T-helper 1 cell treated with Interleukin-12 subunit alpha and Interleukin-12 subunit beta and Interleukin-4 antibody, amounts not matched to agents 30 ng/mL and 1 ng/mL, for 36 hours (primary cell): Measurements from ENCODE around the gene SLC26A1. TPM values are rescaled to one million over a fixed set of nuclear protein-coding genes. Genes with fewer than 3 reads are reported as not detected.
"Not testable (repeated sequence)": the region's sequence is repeated elsewhere in the genome, so short reads cannot be mapped to it uniquely, and the experiment has no call there.

Experiments
- intact Hi-C: fragments of 100-400 bp; cut with micrococcal nuclease; formaldehyde crosslinking; loops from one replicate; pipeline ENCODE4 v1.15.1; 2024
- total RNA-seq: library from RNA; stranded (reverse); gene quantifications from 2 replicates; pipeline ENCODE4 v1.2.3, GENCODE V29; 2022

SLC26A1 gene
- total RNA-seq, 1 donor from 2014 or later = 0.17 TPM

DNA sequence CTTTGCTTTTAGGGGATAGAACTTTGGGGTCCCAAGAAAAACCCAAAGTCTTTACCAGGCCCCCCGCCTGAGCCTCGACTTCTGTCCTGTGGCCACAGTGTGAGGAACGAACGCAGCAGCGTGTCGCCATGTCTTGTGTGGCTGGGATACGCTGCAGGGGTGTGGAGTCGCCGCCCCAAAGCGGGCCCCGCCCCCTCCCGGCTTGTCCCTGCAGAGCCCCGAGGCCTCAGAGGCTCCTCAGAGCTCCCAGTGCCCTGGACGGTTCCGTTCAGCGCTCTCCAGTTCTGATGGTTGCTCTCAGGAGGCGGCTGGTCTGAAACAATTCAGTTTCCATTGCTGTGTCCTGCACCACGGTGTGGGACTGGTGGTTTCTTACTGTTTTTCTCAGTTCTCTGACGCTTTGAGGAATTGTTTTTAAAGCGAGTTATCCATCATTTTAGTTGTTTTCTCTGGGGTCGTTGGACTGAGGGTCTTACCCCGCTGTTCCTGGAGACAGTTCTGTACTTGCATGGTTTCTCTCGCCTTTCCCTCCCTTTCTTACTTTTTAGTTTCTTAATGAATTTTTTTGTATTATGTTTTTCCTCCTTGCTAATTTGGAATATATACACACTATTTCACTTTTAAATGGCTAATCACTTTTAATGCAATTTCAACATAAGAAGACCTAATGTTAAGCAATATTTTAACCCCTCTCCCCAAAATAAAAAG is 7.9 kb downstream of the SLC26A1 start:
- intact Hi-C loops = loop anchor here (1.0 to 10.0 kb wide), 3 partner anchors 25 to 740 kb away; no protein-coding TSS in a partner anchor

- intact Hi-C loops = loop anchor here (1.0 to 10.0 kb wide), 3 partner anchors 26 to 740 kb away; no protein-coding TSS in a partner anchor
Observed at GRCh38 chr4:984336-985054, 8.7 kb downstream of the SLC26A1 start.

DNA sequence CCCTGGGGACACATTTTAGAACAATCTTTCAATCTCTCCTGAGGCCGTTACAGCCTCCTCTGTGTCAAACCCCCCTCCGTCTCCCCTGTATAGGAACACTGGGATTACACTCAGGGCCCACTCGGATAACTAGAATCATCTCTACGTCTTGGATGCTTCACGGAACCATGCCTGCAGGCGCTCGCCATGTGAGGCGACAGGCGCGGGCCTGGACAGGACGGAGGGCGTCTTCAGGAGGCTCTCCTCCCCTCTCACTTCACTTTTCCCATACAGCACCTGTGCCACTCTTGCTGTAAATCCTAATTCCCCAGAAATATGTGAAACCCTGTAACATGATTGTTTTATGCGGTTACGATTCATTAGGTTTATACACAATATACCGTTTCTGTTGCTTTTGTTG is 10.4 kb downstream of the SLC26A1 start:
- intact Hi-C loops = loop anchor here (10.0 kb wide), 2 partner anchors 508 to 738 kb away; no protein-coding TSS in a partner anchor

GRCh38 chr4:982291-982690 is 10.9 kb downstream of the SLC26A1 start:
- intact Hi-C loops = loop anchor here (10.0 kb wide), 2 partner anchors 507 to 737 kb away; no protein-coding TSS in a partner anchor

GRCh38 chr4:978957-979701 is 14.1 kb downstream of the SLC26A1 start:
- intact Hi-C loops = no loop called here

GRCh38 chr4:976016-976415 is 17.2 kb downstream of the SLC26A1 start:
- intact Hi-C loops = not testable (repeated sequence)

DNA sequence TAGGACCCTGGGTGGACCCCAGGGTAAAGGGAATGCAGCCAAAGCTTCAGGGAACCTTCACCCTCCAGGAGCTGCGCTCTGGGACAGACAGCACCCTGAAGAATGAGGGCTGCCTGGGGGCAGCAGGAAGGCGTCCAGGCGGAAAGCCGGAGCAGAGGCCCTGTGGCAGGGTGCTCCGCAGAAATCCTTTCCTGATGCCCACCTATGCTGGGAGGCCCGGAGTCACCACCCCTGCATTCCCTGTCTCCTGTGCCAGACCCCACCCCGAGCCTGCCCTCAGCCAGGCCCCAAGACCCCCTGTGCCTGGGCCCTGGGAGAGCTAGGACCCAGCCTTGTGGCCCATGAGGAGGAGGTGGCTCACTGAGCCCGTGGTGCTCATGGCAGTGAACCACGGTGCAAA is 18.5 kb downstream of the SLC26A1 start:
- intact Hi-C loops = loop anchor here (5.0 kb wide), 1 partner anchor 83 kb away; no protein-coding TSS in a partner anchor

GRCh38 chr4:973431-974397 is 19.5 kb downstream of the SLC26A1 start, which contains the start of gene DGKQ:
DGKQ (minus strand) TSS chr4:973569; CDS start chr4:973482, 87 bp downstream.
- intact Hi-C loops = loop anchor here (1.0 to 5.0 kb wide), 9 partner anchors 13 to 636 kb away; partner anchors contain the start of genes ATP5ME, GAK, MYL5 and PCGF3

DNA sequence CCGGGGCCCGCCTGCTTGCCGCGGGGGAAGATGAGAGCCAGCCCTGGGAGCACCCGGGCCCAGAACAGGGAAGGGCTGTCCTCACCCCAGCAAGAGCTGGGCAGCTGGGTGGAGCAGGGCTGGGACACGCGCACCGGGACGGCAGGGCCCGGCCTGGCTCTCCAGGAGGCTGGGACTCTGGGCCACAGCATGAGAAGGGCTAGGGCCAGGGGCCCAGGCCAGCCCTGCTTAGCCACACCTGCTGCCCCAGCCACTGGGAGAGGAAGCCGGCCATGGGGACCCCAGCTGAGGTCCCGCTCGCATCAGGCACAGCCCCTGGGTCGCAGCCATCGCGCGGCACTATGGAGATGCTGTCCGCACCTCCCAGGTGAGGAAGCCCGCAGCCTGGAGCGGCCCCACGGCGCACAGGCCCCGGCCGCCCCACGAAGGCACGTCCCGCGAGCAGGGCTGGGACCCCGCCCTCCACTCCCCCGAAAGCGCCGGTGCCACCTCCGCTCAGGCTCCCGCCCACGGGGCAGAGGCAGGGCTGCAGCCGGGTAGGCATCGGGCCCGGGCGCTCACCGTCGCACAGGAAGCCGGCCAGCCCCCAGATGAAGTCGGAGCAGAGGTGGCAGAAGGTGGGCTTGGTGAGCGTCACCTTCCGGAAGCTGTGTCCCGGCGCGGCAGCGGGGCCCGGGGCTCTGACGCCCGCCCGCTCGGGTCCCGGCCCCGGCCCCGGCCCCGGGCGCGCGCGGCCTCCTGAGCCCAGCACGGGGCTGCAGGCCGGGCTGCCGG is 20.4 kb downstream of the SLC26A1 start:
- intact Hi-C loops = loop anchor here (1.0 to 5.0 kb wide), 9 partner anchors 13 to 636 kb away; partner anchors contain the start of genes ATP5ME, GAK, MYL5 and PCGF3

- intact Hi-C loops = loop anchor here (2.0 to 5.0 kb wide), 2 partner anchors 85 to 267 kb away; partner anchors contain the start of gene PCGF3
Observed at GRCh38 chr4:971666-972500, 21.3 kb downstream of the SLC26A1 start.

DNA sequence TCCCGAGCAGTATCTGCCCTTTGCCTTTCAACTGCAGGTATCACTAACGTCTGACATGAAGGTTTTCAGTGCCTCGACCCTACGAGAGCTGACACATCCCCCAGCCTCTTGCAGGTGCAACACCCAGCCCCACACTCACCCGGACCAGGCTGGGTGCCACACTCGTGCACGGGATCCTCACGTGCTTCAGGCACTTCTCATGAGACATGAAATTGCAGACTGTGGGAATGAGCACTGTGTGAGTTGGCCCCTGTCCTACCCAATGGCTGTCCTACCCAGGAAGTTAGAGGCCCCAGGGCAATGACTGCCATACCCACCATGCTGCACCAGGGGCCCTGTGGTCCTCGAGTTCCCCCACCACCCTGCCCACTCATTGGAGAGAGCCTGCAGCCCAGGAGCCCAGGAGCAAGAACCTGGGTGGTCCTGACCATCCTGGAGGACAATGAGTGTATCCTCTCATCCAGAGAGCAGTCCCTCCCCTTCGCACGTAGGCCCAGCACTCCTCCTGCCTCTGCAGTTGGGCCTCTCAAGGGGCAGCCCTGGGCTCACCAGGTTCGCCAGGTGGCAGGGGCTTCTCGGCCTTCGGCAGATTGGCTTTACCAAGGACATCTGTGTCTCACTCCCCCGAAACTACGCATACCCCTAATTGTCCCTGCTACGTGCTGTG is 22.2 kb downstream of the SLC26A1 start:
- intact Hi-C loops = loop anchor here (5.0 kb wide), 1 partner anchor 86 kb away; no protein-coding TSS in a partner anchor

DNA sequence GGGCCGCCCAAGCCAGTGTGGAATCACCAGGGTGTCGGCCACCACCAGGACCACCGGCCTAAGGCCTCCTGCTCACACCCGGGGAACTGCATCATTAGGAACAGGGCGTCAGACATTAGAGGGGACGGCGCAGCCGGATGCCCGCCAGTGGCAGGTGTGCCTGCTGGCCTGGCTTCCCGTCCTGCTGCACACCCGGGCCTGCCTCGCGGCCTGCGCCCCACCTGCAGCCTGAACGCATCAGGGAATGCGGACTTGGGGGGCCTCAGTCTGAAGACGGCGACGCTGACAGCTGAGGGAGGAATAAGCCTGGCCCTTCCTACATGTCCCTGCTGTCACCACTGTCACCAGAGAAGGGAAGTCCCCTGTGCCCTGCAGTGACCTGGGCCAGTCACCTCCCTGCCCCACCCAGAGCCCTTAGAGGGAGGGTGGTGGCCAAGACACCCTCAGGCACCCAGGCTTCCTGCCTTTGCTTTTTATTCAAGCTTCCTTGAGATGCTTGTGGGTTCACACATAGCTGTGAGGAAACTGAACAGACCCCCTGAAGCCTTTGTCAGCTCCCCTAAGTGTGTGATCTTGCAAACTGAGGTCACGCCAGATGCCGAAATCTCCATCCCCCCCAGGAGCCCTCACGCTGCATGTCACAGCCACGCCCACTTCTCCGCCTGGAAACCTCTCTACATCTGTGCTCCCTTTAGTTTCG is 23.0 kb downstream of the SLC26A1 start:
- intact Hi-C loops = loop anchor here (5.0 kb wide), 1 partner anchor 87 kb away; no protein-coding TSS in a partner anchor

DNA sequence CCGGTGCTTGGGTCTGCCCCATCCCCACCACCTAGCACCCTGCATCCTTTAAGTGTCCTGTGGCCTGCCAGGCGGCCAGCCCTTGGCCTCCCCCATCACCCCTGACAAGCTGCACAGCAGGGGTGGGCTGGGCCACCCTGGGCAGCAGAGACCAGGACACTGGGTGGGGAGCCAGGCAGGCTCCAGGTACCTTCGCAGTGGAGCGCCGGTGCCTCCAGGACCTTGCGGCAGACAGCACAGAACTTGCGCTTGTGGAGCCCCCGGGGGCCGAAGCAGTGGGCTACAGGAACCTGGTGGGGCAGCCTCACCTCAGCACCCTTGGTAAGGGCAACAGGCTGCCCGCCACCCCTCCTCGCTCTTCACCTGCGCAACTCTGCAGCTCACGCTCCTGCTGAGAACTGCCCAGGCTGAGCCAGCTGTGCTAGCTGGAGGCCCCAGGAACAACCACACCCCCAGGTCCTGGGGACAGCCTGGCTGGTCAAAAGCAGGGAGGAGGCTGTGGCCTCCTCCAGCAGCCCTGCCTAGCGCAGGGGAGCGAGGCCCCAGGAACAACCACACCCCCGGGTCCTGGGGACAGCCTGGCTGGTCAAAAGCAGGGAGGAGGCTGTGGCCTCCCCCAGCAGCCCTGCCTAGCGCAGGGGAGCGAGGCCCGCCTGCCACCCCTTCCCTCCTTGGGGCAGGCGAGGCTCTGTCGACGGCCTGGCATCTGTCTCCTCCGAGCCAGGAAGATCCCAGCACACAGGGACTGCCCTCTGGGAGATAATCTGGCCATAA is 24.4 kb downstream of the SLC26A1 start:
- intact Hi-C loops = no loop called here

GRCh38 chr4:968221-968620 is 25.0 kb downstream of the SLC26A1 start:
- intact Hi-C loops = no loop called here

DNA sequence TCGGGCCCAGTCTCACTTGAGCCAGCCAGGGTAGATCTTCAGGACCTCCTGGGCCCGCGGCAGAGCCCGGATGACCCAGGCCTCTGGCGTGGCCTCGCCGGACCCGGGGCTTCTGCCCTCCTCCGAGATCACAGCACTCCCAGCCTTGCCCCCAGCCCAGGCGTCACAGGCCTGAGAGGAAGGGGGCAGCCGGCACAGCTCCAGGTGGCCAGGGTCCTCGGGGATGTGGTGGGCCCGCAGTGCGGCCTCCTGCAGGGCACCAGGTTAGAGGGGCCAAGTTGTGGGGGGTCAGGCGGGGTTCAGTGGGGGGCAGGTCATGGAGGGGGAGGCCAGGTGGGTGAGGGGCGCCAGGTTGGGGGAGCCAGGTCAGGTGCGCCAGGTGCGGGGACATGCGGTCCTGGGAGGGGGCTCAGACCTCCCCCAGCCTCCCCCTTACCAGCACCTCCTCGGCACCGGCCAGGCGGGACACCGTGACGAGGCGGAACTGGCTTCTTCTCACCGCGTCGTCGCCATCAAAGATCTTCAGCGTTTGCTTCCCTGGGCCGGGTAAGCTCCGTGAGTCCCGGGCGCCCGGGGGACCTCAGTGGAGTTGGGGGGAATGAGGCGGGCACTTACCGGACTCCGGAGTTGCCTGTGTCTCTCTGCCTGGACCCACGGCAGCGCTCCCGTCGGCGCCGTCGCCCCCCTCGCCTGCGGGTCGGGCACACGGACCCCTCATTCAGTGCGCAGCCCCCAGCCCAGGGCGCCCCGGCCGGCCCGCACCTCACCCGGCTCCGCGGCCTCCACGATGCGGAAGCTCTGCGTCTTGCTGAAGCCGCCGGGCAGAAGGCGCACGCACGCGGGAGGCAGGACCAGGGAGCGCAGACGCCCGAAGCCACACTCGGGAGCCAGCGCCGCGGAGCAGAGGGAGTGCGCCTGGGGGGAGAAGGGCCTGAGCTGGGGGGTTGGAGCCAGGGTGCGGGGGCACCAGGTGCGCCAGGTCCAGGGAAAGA is 25.8 kb downstream of the SLC26A1 start:
- intact Hi-C loops = no loop called here
